Myometrial cell (primary cell): Measurements from ENCODE around the gene SOCS3. TPM values are rescaled to one million over a fixed set of nuclear protein-coding genes. Genes with fewer than 3 reads are reported as not detected.

ENCODE experiments used
- total RNA-seq: library from RNA; depleted of rRNA; stranded (reverse); fragments of >200 nt; gene quantifications from 2 replicates; pipeline ENCODE4 v1.2.3, GENCODE V29; 2015

The SOCS3 gene, protein sequence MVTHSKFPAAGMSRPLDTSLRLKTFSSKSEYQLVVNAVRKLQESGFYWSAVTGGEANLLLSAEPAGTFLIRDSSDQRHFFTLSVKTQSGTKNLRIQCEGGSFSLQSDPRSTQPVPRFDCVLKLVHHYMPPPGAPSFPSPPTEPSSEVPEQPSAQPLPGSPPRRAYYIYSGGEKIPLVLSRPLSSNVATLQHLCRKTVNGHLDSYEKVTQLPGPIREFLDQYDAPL
- 44.0 and 48.4 TPM in 2 replicates for total RNA-seq

DNA sequence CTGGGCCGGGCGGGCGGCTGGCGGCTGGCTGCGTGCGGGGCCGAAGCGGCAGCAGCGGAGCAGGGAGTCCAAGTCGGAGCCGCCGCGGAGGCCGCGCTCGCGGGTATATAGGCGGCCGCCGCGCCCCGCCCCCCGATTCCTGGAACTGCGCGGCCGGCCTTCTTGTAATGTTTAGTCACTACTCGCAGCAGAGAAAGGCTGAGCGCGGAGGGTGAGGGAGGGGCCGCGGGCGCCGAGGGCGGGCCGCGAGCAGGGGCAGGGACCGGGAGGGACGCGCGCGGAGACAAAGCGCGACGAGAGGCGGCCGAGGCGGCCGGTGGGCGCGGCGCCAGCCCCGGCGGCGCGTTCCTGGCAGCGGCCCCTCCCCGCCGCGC is at the start of gene SOCS3:
TSS of gene SOCS3 (minus strand) at position 81 of the 374 bp plus-strand sequence. CDS start 982 bp downstream, outside the sequence.

DNA sequence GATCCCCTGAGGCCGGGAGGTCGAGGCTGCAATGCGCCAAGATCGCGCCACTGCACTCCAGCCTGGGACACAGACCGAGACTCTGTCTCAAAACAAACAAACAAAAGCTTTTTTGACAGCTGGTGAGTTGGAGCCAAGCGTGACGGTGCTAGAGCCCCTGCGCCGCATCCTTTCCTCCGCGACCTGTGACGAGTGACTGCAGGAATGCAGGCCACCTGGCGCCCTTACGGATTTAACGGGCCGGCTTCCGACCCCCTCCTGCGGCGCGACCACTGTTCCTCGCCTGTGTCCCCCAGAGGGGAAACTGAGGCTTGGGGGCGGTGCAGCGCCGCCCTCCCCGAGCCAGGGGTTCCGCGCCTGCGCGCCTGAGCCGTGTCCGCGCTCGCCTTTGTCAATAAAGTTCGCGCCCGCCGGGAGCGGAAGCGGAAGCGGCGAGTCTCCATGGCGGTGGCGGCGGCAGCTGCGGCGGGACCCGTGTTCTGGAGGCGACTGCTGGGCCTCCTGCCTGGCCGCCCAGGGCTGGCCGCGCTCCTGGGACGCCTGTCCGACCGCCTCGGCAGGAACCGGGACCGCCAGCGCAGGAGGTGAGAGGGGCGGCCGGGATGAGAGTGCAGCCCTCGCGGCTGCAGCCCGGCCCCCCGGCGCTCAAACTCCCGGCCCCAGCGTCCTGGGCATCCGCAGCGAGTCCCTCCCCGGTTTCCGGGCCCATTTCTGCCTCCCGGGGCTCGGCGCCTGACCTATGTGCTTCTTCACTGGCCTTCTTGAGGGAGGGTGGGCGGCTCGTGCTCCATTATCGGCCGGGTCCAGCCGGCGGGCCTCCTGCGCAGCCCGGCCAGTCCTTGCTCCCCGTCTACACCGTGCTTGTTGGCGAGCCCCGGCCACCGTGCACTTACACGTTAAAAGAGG is 18.6 kb upstream of the SOCS3 start, which contains the start of gene PGS1:
TSS of gene PGS1 (plus strand) at position 425 of the 906 bp plus-strand sequence. CDS start at position 442, 17 bp downstream.

Other genes starting within 250 kb of the SOCS3 start
- 0.53 and 0.58 TPM in 2 replicates for gene TMC6, start 231.3 kb downstream of the SOCS3 start, total RNA-seq
- gene TMC8, start 229.3 kb downstream of the SOCS3 start, total RNA-seq, result not detected in 2 replicates
- not detected in 2 replicates for gene C17orf99, start 213.7 kb downstream of the SOCS3 start, total RNA-seq
- gene SYNGR2, start 191.5 kb downstream of the SOCS3 start, total RNA-seq, result 12.8 and 13.8 TPM in 2 replicates
- 258 and 283 TPM in 2 replicates for gene TK1, start 173.0 kb downstream of the SOCS3 start, total RNA-seq
- gene AFMID, start 172.7 kb downstream of the SOCS3 start, total RNA-seq, result 18.2 and 28.7 TPM in 2 replicates
- 93.4 and 99.5 TPM in 2 replicates for gene BIRC5, start 145.8 kb downstream of the SOCS3 start, total RNA-seq
- gene TMEM235, start 128.4 kb downstream of the SOCS3 start, total RNA-seq, result not detected in 2 replicates
- 25.9 and 31.4 TPM in 2 replicates for gene PGS1, start 18.6 kb upstream of the SOCS3 start, total RNA-seq
- not detected in 2 replicates for gene DNAH17, start 217.3 kb upstream of the SOCS3 start, total RNA-seq